Measurements from ENCODE around the gene OR6X1.

Gene OR6X1, protein sequence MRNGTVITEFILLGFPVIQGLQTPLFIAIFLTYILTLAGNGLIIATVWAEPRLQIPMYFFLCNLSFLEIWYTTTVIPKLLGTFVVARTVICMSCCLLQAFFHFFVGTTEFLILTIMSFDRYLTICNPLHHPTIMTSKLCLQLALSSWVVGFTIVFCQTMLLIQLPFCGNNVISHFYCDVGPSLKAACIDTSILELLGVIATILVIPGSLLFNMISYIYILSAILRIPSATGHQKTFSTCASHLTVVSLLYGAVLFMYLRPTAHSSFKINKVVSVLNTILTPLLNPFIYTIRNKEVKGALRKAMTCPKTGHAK

DNA sequence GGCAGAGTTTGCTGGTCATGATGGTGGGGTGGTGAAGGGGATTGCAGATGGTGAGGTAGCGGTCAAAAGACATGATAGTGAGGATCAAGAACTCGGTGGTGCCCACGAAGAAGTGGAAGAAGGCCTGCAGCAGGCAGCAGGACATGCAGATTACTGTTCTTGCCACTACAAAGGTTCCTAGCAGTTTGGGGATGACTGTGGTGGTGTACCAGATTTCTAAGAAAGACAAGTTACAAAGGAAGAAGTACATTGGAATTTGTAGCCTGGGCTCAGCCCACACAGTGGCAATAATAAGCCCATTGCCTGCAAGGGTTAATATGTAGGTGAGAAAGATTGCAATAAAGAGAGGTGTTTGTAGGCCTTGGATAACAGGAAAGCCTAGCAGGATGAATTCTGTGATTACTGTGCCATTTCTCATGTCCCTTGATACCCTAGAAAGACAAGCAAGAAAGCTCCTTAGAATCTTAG lies at the start of gene OR6X1:
TSS of gene OR6X1 (minus strand) at position 418 of the 468 bp plus-strand sequence. CDS start at position 418, 0 bp downstream.
- H3K9me3 ChIP-seq (ENCODE audit: control insufficient read depth in 1 of 2, low read length in 2 of 2) = no peaks in the 10 kb centered on the region
- H3K27me3 ChIP-seq (ENCODE audit: control insufficient read depth in 1 of 2, insufficient read depth in 2 of 2, low read length in 2 of 2) = no peaks in the 10 kb centered on the region
- H3K4me1 ChIP-seq (ENCODE audit: control insufficient read depth in 1 of 2, insufficient read depth in 2 of 2, low read length in 2 of 2) = no peaks in the 10 kb centered on the region
- H3K9ac ChIP-seq (ENCODE audit: low read depth in 1 of 2, low read length in 2 of 2) = no peak within 1 kb of the TSS
- no peak within 1 kb of the TSS for H3K27ac ChIP-seq (ENCODE audit: low read depth, low read length)
- H3K4me3 ChIP-seq (ENCODE audit: low read depth in 1 of 2, low read length in 2 of 2) = no peak within 1 kb of the TSS
- H3K36me3 ChIP-seq (ENCODE audit: control insufficient read depth in 1 of 2, insufficient read depth in 2 of 2, low read length in 2 of 2) = no peaks in the 10 kb centered on the region

DNA sequence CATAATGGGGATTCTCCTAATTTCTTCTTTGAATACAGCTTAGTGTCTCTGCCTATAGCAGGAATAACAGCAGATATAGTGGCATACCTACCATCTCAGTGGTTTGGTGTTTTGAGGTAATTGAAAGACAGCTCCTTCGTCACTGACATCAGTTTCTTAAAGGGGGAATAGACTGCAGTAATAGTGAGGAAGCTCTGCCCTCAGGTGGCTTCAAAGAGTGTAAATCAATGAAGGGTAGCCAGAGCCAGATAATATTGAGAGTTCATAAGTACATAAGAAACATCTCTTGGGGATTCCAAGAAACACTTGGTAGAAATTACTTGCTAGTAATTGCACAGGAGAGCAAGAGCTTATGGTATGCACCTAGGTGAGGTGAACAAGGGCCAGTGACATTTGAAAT lies 47.4 kb upstream of the OR6X1 start:
- Histone ChIP-seq H3K36me3 (ENCODE audit: control insufficient read depth in 1 of 2, insufficient read depth in 2 of 2, low read length in 2 of 2) (no peaks in the 10 kb centered on the region), H3K27ac (ENCODE audit: low read depth, low read length) (no peak overlapping the region), H3K9me3 (ENCODE audit: control insufficient read depth in 1 of 2, low read length in 2 of 2) (no peaks in the 10 kb centered on the region), H3K4me3 (ENCODE audit: low read depth in 1 of 2, low read length in 2 of 2) (no peak overlapping the region), H3K4me1 (ENCODE audit: control insufficient read depth in 1 of 2, insufficient read depth in 2 of 2, low read length in 2 of 2) (no peaks in the 10 kb centered on the region), H3K9ac (ENCODE audit: low read depth in 1 of 2, low read length in 2 of 2) (no peak overlapping the region), H3K27me3 (ENCODE audit: control insufficient read depth in 1 of 2, insufficient read depth in 2 of 2, low read length in 2 of 2) (no peaks in the 10 kb centered on the region)

DNA sequence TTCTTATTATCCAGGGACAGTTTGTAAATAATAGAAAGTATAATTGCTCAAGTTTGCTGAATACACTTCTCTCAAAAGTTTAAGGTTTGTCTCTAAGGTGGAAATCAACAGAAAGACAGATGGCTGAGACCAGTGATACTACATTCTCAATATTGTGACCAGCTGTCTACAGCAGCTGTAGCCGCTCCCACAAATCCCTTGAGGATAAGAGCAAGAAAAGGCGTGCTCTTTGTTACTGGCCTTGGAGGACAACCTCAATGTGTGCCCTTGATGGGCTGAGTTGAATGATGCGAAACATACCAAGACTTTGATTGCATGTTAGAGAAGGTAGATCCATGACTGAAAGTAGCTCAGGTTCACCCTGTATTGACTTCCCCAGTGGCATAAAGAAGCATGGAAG lies 45.7 kb upstream of the OR6X1 start:
- H3K27ac ChIP-seq (ENCODE audit: low read depth, low read length) = no peak overlapping the region
- H3K9me3 ChIP-seq (ENCODE audit: control insufficient read depth in 1 of 2, low read length in 2 of 2) = no peaks in the 10 kb centered on the region

DNA sequence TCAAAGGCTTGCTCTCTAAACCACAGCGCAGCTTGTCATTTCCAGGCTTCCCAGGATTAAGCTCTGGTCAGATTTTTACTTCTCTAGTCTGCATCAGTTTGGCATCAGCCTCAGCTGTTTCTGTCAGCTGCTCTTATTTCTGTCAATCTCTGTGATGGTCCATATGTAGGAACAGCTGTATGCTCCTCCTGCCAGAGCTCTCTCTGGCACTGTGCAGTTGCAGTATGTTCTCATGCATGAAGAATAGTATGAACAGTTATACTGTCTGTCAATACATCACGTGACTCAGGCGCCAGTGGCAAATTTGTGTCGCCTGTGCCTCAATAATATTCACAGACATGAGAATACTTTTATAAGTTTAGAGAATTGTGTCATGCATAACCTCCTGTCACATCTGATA lies 45.1 kb upstream of the OR6X1 start:
- no peaks in the 10 kb centered on the region for H3K36me3 ChIP-seq (ENCODE audit: control insufficient read depth in 1 of 2, insufficient read depth in 2 of 2, low read length in 2 of 2)
- no peaks in the 10 kb centered on the region for H3K27me3 ChIP-seq (ENCODE audit: control insufficient read depth in 1 of 2, insufficient read depth in 2 of 2, low read length in 2 of 2)
- H3K4me3 ChIP-seq (ENCODE audit: low read depth in 1 of 2, low read length in 2 of 2) = no peak overlapping the region
- no peaks in the 10 kb centered on the region for H3K4me1 ChIP-seq (ENCODE audit: control insufficient read depth in 1 of 2, insufficient read depth in 2 of 2, low read length in 2 of 2)
- no peaks in the 10 kb centered on the region for H3K9me3 ChIP-seq (ENCODE audit: control insufficient read depth in 1 of 2, low read length in 2 of 2)
- H3K9ac ChIP-seq (ENCODE audit: low read depth in 1 of 2, low read length in 2 of 2) = no peak overlapping the region
- H3K27ac ChIP-seq (ENCODE audit: low read depth, low read length) = no peak overlapping the region

More for the DNA sequence above, 45.7 kb upstream of the OR6X1 start:
- H3K27me3 ChIP-seq (ENCODE audit: control insufficient read depth in 1 of 2, insufficient read depth in 2 of 2, low read length in 2 of 2) = no peaks in the 10 kb centered on the region
- H3K9ac ChIP-seq (ENCODE audit: low read depth in 1 of 2, low read length in 2 of 2) = no peak overlapping the region
- H3K36me3 ChIP-seq (ENCODE audit: control insufficient read depth in 1 of 2, insufficient read depth in 2 of 2, low read length in 2 of 2) = no peaks in the 10 kb centered on the region
- no peaks in the 10 kb centered on the region for H3K4me1 ChIP-seq (ENCODE audit: control insufficient read depth in 1 of 2, insufficient read depth in 2 of 2, low read length in 2 of 2)
- H3K4me3 ChIP-seq (ENCODE audit: low read depth in 1 of 2, low read length in 2 of 2) = no peak overlapping the region

DNA sequence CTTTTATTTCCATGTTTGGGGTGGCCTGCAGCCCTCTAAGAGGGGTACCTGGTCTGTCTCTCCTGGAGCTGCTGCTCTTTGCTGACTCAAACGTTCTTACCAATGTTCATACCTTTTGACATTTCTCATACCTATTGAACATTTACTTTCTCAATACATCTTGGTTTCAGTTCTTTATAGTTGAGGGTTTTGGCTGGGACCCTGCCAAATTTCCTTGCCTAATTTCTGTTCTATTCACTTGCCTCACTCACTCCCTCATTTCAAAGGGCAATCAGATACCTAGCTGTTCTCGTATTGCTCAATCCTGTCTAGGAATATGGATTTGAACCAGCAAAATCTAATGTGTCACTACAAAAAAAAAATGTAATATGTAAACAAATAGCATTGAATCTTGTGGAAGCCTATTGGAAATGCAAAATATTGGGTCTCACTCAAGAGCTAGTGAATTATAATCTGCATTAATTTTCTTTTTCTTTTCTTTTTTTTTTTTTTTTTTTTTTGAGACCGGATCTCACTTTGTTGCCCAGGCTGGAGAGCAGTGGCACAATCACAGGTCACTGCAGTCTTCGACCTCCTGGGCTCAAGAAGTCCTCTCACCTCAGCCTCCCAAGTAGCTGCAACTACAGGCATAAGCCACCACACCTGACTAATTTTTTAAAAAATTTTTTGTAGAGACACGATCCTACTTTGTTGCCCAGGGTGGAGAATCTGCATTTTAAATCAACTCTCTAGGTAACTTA lies 44.4 kb upstream of the OR6X1 start:
- Histone ChIP-seq H3K4me1 (ENCODE audit: control insufficient read depth in 1 of 2, insufficient read depth in 2 of 2, low read length in 2 of 2) (no peaks in the 10 kb centered on the region), H3K9me3 (ENCODE audit: control insufficient read depth in 1 of 2, low read length in 2 of 2) (no peaks in the 10 kb centered on the region), H3K36me3 (ENCODE audit: control insufficient read depth in 1 of 2, insufficient read depth in 2 of 2, low read length in 2 of 2) (no peaks in the 10 kb centered on the region), H3K9ac (ENCODE audit: low read depth in 1 of 2, low read length in 2 of 2) (no peak overlapping the region), H3K27me3 (ENCODE audit: control insufficient read depth in 1 of 2, insufficient read depth in 2 of 2, low read length in 2 of 2) (no peaks in the 10 kb centered on the region), H3K27ac (ENCODE audit: low read depth, low read length) (no peak overlapping the region), H3K4me3 (ENCODE audit: low read depth in 1 of 2, low read length in 2 of 2) (no peak overlapping the region)

DNA sequence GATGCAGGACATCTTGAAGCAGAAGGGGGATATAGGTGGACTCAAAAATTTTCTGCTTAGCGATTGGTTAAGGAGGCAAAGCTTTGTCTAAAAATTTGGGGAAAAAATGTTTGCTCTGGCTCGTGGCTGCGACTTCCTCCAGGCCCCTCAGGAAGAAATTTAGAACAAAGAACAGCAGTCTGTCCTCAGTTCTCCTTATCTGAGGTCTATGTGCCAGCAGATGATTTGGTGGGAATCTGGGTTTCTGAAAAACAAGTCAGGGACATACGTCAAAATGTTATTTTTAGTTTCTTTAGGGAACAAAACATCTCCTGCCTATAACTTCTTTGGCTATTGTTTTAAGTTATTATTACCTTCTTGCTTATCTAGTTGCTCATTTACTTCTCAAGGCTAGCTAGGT lies 43.8 kb upstream of the OR6X1 start:
- Histone ChIP-seq H3K9me3 (ENCODE audit: control insufficient read depth in 1 of 2, low read length in 2 of 2) (no peaks in the 10 kb centered on the region), H3K9ac (ENCODE audit: low read depth in 1 of 2, low read length in 2 of 2) (no peak overlapping the region), H3K36me3 (ENCODE audit: control insufficient read depth in 1 of 2, insufficient read depth in 2 of 2, low read length in 2 of 2) (no peaks in the 10 kb centered on the region), H3K4me1 (ENCODE audit: control insufficient read depth in 1 of 2, insufficient read depth in 2 of 2, low read length in 2 of 2) (no peaks in the 10 kb centered on the region), H3K27me3 (ENCODE audit: control insufficient read depth in 1 of 2, insufficient read depth in 2 of 2, low read length in 2 of 2) (no peaks in the 10 kb centered on the region), H3K4me3 (ENCODE audit: low read depth in 1 of 2, low read length in 2 of 2) (no peak overlapping the region), H3K27ac (ENCODE audit: low read depth, low read length) (no peak overlapping the region)

DNA sequence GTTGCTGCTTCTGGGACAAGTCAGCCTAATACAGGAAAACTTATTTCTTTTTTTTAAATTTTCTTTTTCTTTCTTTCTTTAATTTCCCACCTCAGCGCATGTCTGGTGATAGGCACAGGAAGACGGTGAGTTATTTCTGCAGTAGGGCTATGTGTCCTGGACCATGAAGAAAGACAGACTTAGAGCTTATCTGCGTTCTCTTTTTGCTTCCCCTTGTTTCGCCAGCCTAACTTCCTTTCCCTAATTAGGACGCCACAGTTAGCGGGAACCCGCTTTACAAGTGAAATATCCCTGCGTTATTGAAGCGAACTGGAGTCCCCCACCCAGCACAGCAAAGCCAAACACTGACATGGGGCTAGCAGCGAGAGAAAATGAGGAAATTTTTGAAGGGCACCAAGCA lies 43.2 kb upstream of the OR6X1 start:
- no peaks in the 10 kb centered on the region for H3K27me3 ChIP-seq (ENCODE audit: control insufficient read depth in 1 of 2, insufficient read depth in 2 of 2, low read length in 2 of 2)
- H3K4me1 ChIP-seq (ENCODE audit: control insufficient read depth in 1 of 2, insufficient read depth in 2 of 2, low read length in 2 of 2) = no peaks in the 10 kb centered on the region
- no peaks in the 10 kb centered on the region for H3K36me3 ChIP-seq (ENCODE audit: control insufficient read depth in 1 of 2, insufficient read depth in 2 of 2, low read length in 2 of 2)
- H3K9me3 ChIP-seq (ENCODE audit: control insufficient read depth in 1 of 2, low read length in 2 of 2) = no peaks in the 10 kb centered on the region
- no peak overlapping the region for H3K9ac ChIP-seq (ENCODE audit: low read depth in 1 of 2, low read length in 2 of 2)
- no peak overlapping the region for H3K4me3 ChIP-seq (ENCODE audit: low read depth in 1 of 2, low read length in 2 of 2)
- H3K27ac ChIP-seq (ENCODE audit: low read depth, low read length) = no peak overlapping the region

DNA sequence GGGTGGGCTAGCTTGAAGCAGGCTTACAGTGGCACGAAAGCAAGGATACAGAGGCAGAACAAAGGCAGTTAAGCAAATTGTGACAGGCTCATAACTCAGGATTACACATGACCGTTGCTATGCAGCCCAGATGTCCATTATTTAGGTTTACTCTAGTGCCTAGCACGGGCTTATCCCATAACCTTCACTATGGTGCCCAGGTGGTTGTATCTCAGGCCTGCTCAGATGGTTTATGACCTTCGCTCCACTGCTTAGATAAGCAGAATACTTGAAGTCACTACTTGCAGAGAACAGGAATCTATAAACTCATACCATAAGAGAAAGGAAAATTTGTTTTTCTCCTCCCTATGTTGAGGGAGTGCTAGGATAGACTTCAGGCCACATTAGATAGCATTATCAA lies 42.8 kb upstream of the OR6X1 start:
- Histone ChIP-seq H3K4me3 (ENCODE audit: low read depth in 1 of 2, low read length in 2 of 2) (no peak overlapping the region), H3K27ac (ENCODE audit: low read depth, low read length) (no peak overlapping the region), H3K27me3 (ENCODE audit: control insufficient read depth in 1 of 2, insufficient read depth in 2 of 2, low read length in 2 of 2) (no peaks in the 10 kb centered on the region), H3K36me3 (ENCODE audit: control insufficient read depth in 1 of 2, insufficient read depth in 2 of 2, low read length in 2 of 2) (no peaks in the 10 kb centered on the region), H3K9ac (ENCODE audit: low read depth in 1 of 2, low read length in 2 of 2) (no peak overlapping the region), H3K9me3 (ENCODE audit: control insufficient read depth in 1 of 2, low read length in 2 of 2) (no peaks in the 10 kb centered on the region), H3K4me1 (ENCODE audit: control insufficient read depth in 1 of 2, insufficient read depth in 2 of 2, low read length in 2 of 2) (no peaks in the 10 kb centered on the region)

DNA sequence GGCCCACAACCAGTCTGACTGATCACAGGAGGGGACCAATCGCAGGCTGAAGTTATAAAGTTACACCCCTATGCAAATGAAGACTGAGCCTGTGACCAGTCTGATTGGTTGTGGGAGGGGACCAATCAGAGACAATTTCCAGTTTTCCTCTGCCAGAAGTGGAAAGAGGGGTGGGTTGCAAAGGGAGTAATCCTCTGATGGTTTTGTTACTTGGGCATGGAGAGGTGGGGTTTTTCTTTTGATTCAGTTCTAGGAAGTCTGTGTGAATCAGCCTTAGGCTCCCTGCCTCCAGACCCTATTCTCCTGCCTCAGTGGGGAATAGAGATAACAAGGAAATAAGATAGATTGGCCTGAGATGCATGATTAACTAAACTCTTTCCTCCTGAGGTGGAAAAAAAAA lies 41.9 kb upstream of the OR6X1 start:
- Histone ChIP-seq H3K4me3 (ENCODE audit: low read depth in 1 of 2, low read length in 2 of 2) (no peak overlapping the region), H3K27ac (ENCODE audit: low read depth, low read length) (no peak overlapping the region), H3K9ac (ENCODE audit: low read depth in 1 of 2, low read length in 2 of 2) (no peak overlapping the region), H3K36me3 (ENCODE audit: control insufficient read depth in 1 of 2, insufficient read depth in 2 of 2, low read length in 2 of 2) (no peaks in the 10 kb centered on the region), H3K9me3 (ENCODE audit: control insufficient read depth in 1 of 2, low read length in 2 of 2) (no peaks in the 10 kb centered on the region), H3K4me1 (ENCODE audit: control insufficient read depth in 1 of 2, insufficient read depth in 2 of 2, low read length in 2 of 2) (no peaks in the 10 kb centered on the region), H3K27me3 (ENCODE audit: control insufficient read depth in 1 of 2, insufficient read depth in 2 of 2, low read length in 2 of 2) (no peaks in the 10 kb centered on the region)

DNA sequence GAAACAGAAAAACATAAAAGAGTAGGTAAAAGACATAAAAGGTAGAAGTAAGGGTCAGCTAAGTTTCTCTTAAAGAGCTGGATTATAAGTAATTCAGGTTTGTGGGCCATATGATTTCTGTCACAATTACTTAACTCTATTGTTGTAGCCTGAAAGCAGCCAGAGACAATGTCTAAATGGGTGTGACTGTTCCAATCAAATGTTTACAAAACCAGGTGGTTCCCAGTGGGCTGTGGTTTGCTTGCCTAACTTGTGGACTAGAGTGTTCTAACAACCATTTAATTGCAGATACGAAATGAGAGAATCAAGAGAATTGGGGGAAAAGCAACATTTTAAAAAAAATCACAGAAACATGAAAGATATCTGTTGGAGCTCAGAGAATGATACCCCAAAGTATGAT lies 29.2 kb upstream of the OR6X1 start:
- no peaks in the 10 kb centered on the region for H3K27me3 ChIP-seq (ENCODE audit: control insufficient read depth in 1 of 2, insufficient read depth in 2 of 2, low read length in 2 of 2)

More for the DNA sequence above, 29.2 kb upstream of the OR6X1 start:
- no peak overlapping the region for H3K27ac ChIP-seq (ENCODE audit: low read depth, low read length)
- no peaks in the 10 kb centered on the region for H3K4me1 ChIP-seq (ENCODE audit: control insufficient read depth in 1 of 2, insufficient read depth in 2 of 2, low read length in 2 of 2)
- no peaks in the 10 kb centered on the region for H3K9me3 ChIP-seq (ENCODE audit: control insufficient read depth in 1 of 2, low read length in 2 of 2)
- H3K36me3 ChIP-seq (ENCODE audit: control insufficient read depth in 1 of 2, insufficient read depth in 2 of 2, low read length in 2 of 2) = no peaks in the 10 kb centered on the region
- no peak overlapping the region for H3K9ac ChIP-seq (ENCODE audit: low read depth in 1 of 2, low read length in 2 of 2)
- no peak overlapping the region for H3K4me3 ChIP-seq (ENCODE audit: low read depth in 1 of 2, low read length in 2 of 2)

All from duodenal mucosa (tissue), 2 donors.